HG03342 (cell line): ENCODE data around the gene AHCYL1.

Experiments
- ATAC-seq: cut with Tn5 transposase; IDR thresholded peaks from one replicate; pipeline ENCODE4 v1.9.1; 2021; ENCODE audit warnings: mild to moderate bottlenecking, moderate library complexity; ENCODE audit not compliant: unreplicated experiment

The AHCYL1 gene

GRCh38 chr1:110034451-110035235 lies 50.1 kb downstream of the AHCYL1 start, which contains the start of gene STRIP1:
Gene STRIP1, plus strand, starts transcription at chr1:110034624. Its CDS starts 14 bp downstream, at chr1:110034638.
- ATAC-seq, result peak; percentile 84

- no peak for ATAC-seq
Measured at GRCh38 chr1:110035236-110035752, 50.7 kb downstream of the AHCYL1 start.

GRCh38 chr1:110038271-110038670 lies 53.7 kb downstream of the AHCYL1 start:
- no peak for ATAC-seq

- no peak for ATAC-seq
Measured at GRCh38 chr1:110039641-110040040, 55.1 kb downstream of the AHCYL1 start.

- no peak for ATAC-seq
Measured at GRCh38 chr1:110040548-110040947, 56.0 kb downstream of the AHCYL1 start.

- no peak for ATAC-seq
Measured at GRCh38 chr1:110043016-110043415, 58.5 kb downstream of the AHCYL1 start.

- ATAC-seq, result no peak
Measured at GRCh38 chr1:110047463-110047862, 62.9 kb downstream of the AHCYL1 start.

- ATAC-seq, result no peak
Measured at GRCh38 chr1:110048240-110048639, 63.7 kb downstream of the AHCYL1 start.

- ATAC-seq, result no peak
Measured at GRCh38 chr1:110048923-110049601, 64.5 kb downstream of the AHCYL1 start.

GRCh38 chr1:110049801-110050601 lies 65.4 kb downstream of the AHCYL1 start:
- no peak for ATAC-seq

GRCh38 chr1:110050602-110051261 lies 66.2 kb downstream of the AHCYL1 start:
- no peak for ATAC-seq

- ATAC-seq, result no peak
Measured at GRCh38 chr1:110051262-110051648, 66.7 kb downstream of the AHCYL1 start.

- no peak for ATAC-seq
Measured at GRCh38 chr1:110053552-110054428, 69.2 kb downstream of the AHCYL1 start.

GRCh38 chr1:110055493-110056284 lies 71.1 kb downstream of the AHCYL1 start:
- ATAC-seq, result no peak

- no peak for ATAC-seq
Measured at GRCh38 chr1:110056285-110056683, 71.7 kb downstream of the AHCYL1 start.

GRCh38 chr1:110056776-110057175 lies 72.2 kb downstream of the AHCYL1 start:
- no peak for ATAC-seq

GRCh38 chr1:110057963-110058518 lies 73.5 kb downstream of the AHCYL1 start:
- ATAC-seq, result no peak

GRCh38 chr1:110058591-110058990 lies 74.0 kb downstream of the AHCYL1 start:
- no peak for ATAC-seq
